ENCODE measurements around the gene ZNF57. TPM values are rescaled to one million over a fixed set of nuclear protein-coding genes. Genes with fewer than 3 reads are reported as not detected.
"Not testable (repeated sequence)": the region's sequence is repeated elsewhere in the genome, so short reads cannot be mapped to it uniquely, and the experiment has no call there.

The ZNF57 gene
- total RNA-seq, 1 experiment from 2014 or later = 5.8 TPM

DNA sequence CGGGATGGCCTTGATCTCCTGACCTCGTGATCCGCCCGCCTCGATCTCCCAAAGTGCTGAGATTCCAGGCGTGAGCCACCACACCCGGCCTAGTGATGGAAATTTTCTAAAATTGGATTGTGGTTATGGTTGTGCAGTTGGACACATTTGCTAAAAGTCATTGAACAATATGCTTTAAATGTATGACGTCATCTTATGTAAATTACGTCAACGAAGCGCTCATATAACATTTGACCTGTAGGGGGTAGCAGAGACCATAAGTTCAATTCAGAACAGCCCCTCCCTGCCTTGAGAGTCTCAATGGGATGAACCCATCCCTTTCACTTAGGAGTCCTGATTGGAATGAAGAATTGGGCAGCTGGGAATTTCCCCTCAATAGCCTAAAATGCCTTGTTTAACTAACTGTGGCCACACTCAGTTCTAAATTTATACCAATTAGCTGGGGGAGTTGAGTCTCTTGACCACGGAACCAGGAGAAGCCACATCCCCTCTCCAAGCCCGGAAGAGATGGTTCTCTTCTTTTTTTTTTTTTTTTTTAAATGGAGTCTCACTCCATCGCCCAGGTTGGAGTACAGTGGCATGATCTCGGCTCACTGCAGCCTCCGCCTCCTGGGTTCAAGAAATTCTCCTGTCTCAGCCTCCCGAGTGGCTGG, 61.4 kb downstream of the ZNF57 start:
- no TSS peak for BruUV-seq (replicated peaks)
- ChIA-PET CTCF (interaction anchor here (0.6 to 1.5 kb wide), 7 partner anchors 11 to 202 kb away, joined by 3 to 11 read pairs (median 4); no protein-coding TSS in a partner anchor), POLR2A (no interaction called here)
- Mint-ChIP-seq H3K36me3 (ENCODE audit: insufficient read depth, unreplicated experiment) (peaks cover 6% of the 10 kb centered on the region), H3K4me3 (ENCODE audit: unreplicated experiment) (no peak overlapping the region), H3K9me3 (ENCODE audit: unreplicated experiment) (no peaks in the 10 kb centered on the region), H3K27me3 (ENCODE audit: insufficient read depth, unreplicated experiment) (no peaks in the 10 kb centered on the region), H3K27ac (ENCODE audit: unreplicated experiment) (no peak overlapping the region), H3K4me1 (ENCODE audit: low read depth, unreplicated experiment) (peaks cover 7% of the 10 kb centered on the region)
- intact Hi-C loops (cut with micrococcal nuclease; ENCODE audit: unreplicated experiment) = loop anchor here (1.0 to 5.0 kb wide), 4 partner anchors 67 to 201 kb away; partner anchors contain the start of gene TLE2
- Histone ChIP-seq H3K27me3 (replicated peaks; ENCODE audit: control insufficient read depth, insufficient read depth, low read length) (no peaks in the 10 kb centered on the region), H3K4me1 (no peaks in the 10 kb centered on the region), H3K9me3 (no peaks in the 10 kb centered on the region), H3K36me3 (ENCODE audit: control insufficient read depth, insufficient read depth, low read length) (no peaks in the 10 kb centered on the region), H3K4me3 (ENCODE audit: low read depth, low read length) (no peak overlapping the region)
- TF ChIP-seq, protein P1, sequence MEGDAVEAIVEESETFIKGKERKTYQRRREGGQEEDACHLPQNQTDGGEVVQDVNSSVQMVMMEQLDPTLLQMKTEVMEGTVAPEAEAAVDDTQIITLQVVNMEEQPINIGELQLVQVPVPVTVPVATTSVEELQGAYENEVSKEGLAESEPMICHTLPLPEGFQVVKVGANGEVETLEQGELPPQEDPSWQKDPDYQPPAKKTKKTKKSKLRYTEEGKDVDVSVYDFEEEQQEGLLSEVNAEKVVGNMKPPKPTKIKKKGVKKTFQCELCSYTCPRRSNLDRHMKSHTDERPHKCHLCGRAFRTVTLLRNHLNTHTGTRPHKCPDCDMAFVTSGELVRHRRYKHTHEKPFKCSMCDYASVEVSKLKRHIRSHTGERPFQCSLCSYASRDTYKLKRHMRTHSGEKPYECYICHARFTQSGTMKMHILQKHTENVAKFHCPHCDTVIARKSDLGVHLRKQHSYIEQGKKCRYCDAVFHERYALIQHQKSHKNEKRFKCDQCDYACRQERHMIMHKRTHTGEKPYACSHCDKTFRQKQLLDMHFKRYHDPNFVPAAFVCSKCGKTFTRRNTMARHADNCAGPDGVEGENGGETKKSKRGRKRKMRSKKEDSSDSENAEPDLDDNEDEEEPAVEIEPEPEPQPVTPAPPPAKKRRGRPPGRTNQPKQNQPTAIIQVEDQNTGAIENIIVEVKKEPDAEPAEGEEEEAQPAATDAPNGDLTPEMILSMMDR (IDR thresholded peaks at IDR 0.05; ENCODE audit: insufficient read depth in 1 of 2, low read depth in 1 of 2, low read length in 1 of 2, severe bottlenecking in 1 of 2, unreplicated experiment in 1 of 2) = peak; percentile 44 to 87
- peak; percentile 55 to 79 for DNase-seq

DNA sequence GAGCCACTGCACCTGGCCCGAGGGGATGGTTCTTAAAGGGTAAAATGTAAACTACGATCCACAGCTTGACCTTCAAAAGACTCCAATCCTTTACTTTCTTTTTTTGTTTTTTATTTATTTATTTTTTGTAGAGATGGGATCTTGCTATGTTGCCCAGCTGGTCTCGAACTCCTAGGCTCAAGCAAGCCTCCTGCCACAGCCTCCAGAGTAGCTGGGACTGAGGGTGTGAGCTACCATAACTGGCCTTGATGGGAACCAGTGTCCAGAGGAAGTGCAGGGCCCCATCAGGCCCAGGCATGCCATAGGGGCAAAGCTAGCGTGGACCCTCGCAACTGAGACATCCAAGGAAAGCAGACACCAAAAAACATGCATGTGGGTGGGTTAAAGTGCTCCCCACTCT, 62.4 kb downstream of the ZNF57 start:
- Mint-ChIP-seq H3K4me1 (ENCODE audit: low read depth, unreplicated experiment) (peaks cover 7% of the 10 kb centered on the region), H3K9me3 (ENCODE audit: unreplicated experiment) (no peaks in the 10 kb centered on the region), H3K27me3 (ENCODE audit: insufficient read depth, unreplicated experiment) (no peaks in the 10 kb centered on the region), H3K27ac (ENCODE audit: unreplicated experiment) (no peak overlapping the region), H3K4me3 (ENCODE audit: unreplicated experiment) (no peak overlapping the region), H3K36me3 (ENCODE audit: insufficient read depth, unreplicated experiment) (peaks cover 6% of the 10 kb centered on the region)
- ChIA-PET POLR2A (interaction anchor here (0.6 kb wide), 2 partner anchors 80 to 125 kb away, joined by 4 to 6 read pairs; no protein-coding TSS in a partner anchor), CTCF (interaction anchor here (0.6 to 1.1 kb wide), 4 partner anchors 14 to 1484 kb away, joined by 3 to 11 read pairs (median 4); partner anchors contain the start of genes C19orf25 and TLE6)
- Histone ChIP-seq H3K9me3 (no peaks in the 10 kb centered on the region), H3K4me3 (ENCODE audit: low read depth, low read length) (no peak overlapping the region), H3K27me3 (replicated peaks; ENCODE audit: control insufficient read depth, insufficient read depth, low read length) (no peaks in the 10 kb centered on the region), H3K36me3 (ENCODE audit: control insufficient read depth, insufficient read depth, low read length) (no peaks in the 10 kb centered on the region), H3K4me1 (no peaks in the 10 kb centered on the region)
- DNase-seq = no peak
- TF ChIP-seq, protein P1 (IDR thresholded peaks at IDR 0.05; ENCODE audit: insufficient read depth in 1 of 2, low read depth in 1 of 2, low read length in 1 of 2, severe bottlenecking in 1 of 2, unreplicated experiment in 1 of 2) = no peak
- intact Hi-C loops (cut with micrococcal nuclease; ENCODE audit: unreplicated experiment) = loop anchor here (2.0 to 5.0 kb wide), 3 partner anchors 66 to 164 kb away; partner anchors contain the start of gene TLE2
- no TSS peak for BruUV-seq (replicated peaks)

DNA sequence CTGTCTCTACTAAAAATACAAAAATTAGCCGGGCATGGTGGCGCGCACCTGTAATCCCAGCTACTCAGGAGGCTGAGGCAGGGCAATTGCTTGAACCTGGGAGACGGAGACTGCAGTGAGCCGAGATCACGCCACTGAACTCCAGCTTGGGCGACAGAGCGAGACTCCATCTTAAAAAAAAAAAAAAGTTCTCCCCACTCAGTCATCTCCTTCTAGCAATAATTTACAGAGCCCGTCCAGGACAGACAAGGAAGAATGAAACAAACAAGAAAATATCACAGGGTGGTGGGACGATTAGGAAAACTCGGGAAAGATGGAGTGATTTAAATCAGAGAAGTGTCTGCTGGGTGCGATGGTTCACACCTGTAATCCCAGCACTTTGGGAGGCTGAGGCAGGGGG, 62.9 kb downstream of the ZNF57 start:
- not testable (repeated sequence) for H3K27ac Mint-ChIP-seq (ENCODE audit: unreplicated experiment); BruUV-seq (replicated peaks); H3K27me3 Mint-ChIP-seq (ENCODE audit: insufficient read depth, unreplicated experiment); H3K27me3 ChIP-seq (replicated peaks; ENCODE audit: control insufficient read depth, insufficient read depth, low read length); H3K4me1 Mint-ChIP-seq (ENCODE audit: low read depth, unreplicated experiment); H3K9me3 Mint-ChIP-seq (ENCODE audit: unreplicated experiment); H3K4me1 ChIP-seq; DNase-seq; H3K36me3 ChIP-seq (ENCODE audit: control insufficient read depth, insufficient read depth, low read length); H3K4me3 ChIP-seq (ENCODE audit: low read depth, low read length); H3K36me3 Mint-ChIP-seq (ENCODE audit: insufficient read depth, unreplicated experiment); H3K9me3 ChIP-seq; H3K4me3 Mint-ChIP-seq (ENCODE audit: unreplicated experiment)
- intact Hi-C loops (cut with micrococcal nuclease; ENCODE audit: unreplicated experiment) = loop anchor here (2.0 to 5.0 kb wide), 3 partner anchors 65 to 164 kb away; partner anchors contain the start of gene TLE2
- ChIA-PET POLR2A (interaction anchor here (0.6 kb wide), 2 partner anchors 79 to 124 kb away, joined by 4 to 6 read pairs; no protein-coding TSS in a partner anchor), CTCF (interaction anchor here (1.0 to 1.1 kb wide), 2 partner anchors 13 to 165 kb away, joined by 3 to 4 read pairs; partner anchors contain the start of gene TLE6)
